Measurements from ENCODE around the gene AOPEP. TPM values are rescaled to one million over a fixed set of nuclear protein-coding genes. Genes with fewer than 3 reads are reported as not detected.

AOPEP gene
- total RNA-seq, 1 donor from 2014 or later, result 79.7 TPM

- DNase-seq, result no peak
- peak overlapping the region; percentile 66 for H3K27ac ChIP-seq
- TF ChIP-seq CTCF (IDR thresholded peaks at IDR 0.05), result no peak
- no peaks in the 10 kb centered on the region for H3K27me3 ChIP-seq
- no peaks in the 10 kb centered on the region for H3K9me3 ChIP-seq
- no peak overlapping the region for H3K4me3 ChIP-seq
- ATAC-seq, result no peak
- H3K36me3 ChIP-seq, result peaks cover 13% of the 10 kb centered on the region
- peaks cover 50% of the 10 kb centered on the region for H3K4me1 ChIP-seq
- intact Hi-C loops (cut with DNase I), result no loop called here
Observed at GRCh38 chr9:95090871-95091577, 364.5 kb downstream of the AOPEP start.

GRCh38 chr9:95091601-95092261 is 365.2 kb downstream of the AOPEP start:
- Histone ChIP-seq H3K4me1 (peaks cover 55% of the 10 kb centered on the region), H3K36me3 (peaks cover 5% of the 10 kb centered on the region), H3K27me3 (no peaks in the 10 kb centered on the region), H3K4me3 (no peak overlapping the region), H3K9me3 (no peaks in the 10 kb centered on the region), H3K27ac (peak overlapping the region; percentile 66)
- DNase-seq (no peak), ATAC-seq (no peak)
- intact Hi-C loops (cut with DNase I), result no loop called here
- TF ChIP-seq CTCF (IDR thresholded peaks at IDR 0.05), result no peak

- DNase-seq (no peak), ATAC-seq (no peak)
- TF ChIP-seq CTCF (IDR thresholded peaks at IDR 0.05), result no peak
- intact Hi-C loops (cut with DNase I), result no loop called here
- peaks cover 55% of the 10 kb centered on the region for H3K4me1 ChIP-seq
- H3K9me3 ChIP-seq, result no peaks in the 10 kb centered on the region
- H3K36me3 ChIP-seq, result peaks cover 4% of the 10 kb centered on the region
- no peaks in the 10 kb centered on the region for H3K27me3 ChIP-seq
- H3K4me3 ChIP-seq, result no peak overlapping the region
- H3K27ac ChIP-seq, result peak overlapping the region; percentile 65
Observed at GRCh38 chr9:95092262-95093072, 366.0 kb downstream of the AOPEP start.

- no peaks in the 10 kb centered on the region for H3K9me3 ChIP-seq
- no peak overlapping the region for H3K27ac ChIP-seq
- DNase-seq (no peak), ATAC-seq (no peak)
- H3K4me1 ChIP-seq, result peaks cover 55% of the 10 kb centered on the region
- intact Hi-C loops (cut with DNase I), result no loop called here
- no peaks in the 10 kb centered on the region for H3K27me3 ChIP-seq
- no peak for TF ChIP-seq CTCF (IDR thresholded peaks at IDR 0.05)
- H3K36me3 ChIP-seq, result no peaks in the 10 kb centered on the region
- H3K4me3 ChIP-seq, result no peak overlapping the region
Observed at GRCh38 chr9:95093586-95093985, 367.1 kb downstream of the AOPEP start.

GRCh38 chr9:95094002-95094401 is 367.5 kb downstream of the AOPEP start:
- H3K4me3 ChIP-seq, result no peak overlapping the region
- no peaks in the 10 kb centered on the region for H3K9me3 ChIP-seq
- H3K36me3 ChIP-seq, result no peaks in the 10 kb centered on the region
- H3K27me3 ChIP-seq, result no peaks in the 10 kb centered on the region
- TF ChIP-seq CTCF (IDR thresholded peaks at IDR 0.05), result no peak
- ATAC-seq, result no peak
- H3K27ac ChIP-seq, result no peak overlapping the region
- H3K4me1 ChIP-seq, result peaks cover 55% of the 10 kb centered on the region
- intact Hi-C loops (cut with DNase I), result no loop called here
- DNase-seq, result no peak

All from upper lobe of right lung (tissue), 1 donor.